ENCODE data around the gene WDPCP. TPM values are rescaled to one million over a fixed set of nuclear protein-coding genes. Genes with fewer than 3 reads are reported as not detected.

WDPCP gene
- total RNA-seq, 5 donors from 2014 or later (not counting 1 experiment from before 2014, with no cell fraction given): 8.5 to 19.0 (median 11.5) TPM

DNA sequence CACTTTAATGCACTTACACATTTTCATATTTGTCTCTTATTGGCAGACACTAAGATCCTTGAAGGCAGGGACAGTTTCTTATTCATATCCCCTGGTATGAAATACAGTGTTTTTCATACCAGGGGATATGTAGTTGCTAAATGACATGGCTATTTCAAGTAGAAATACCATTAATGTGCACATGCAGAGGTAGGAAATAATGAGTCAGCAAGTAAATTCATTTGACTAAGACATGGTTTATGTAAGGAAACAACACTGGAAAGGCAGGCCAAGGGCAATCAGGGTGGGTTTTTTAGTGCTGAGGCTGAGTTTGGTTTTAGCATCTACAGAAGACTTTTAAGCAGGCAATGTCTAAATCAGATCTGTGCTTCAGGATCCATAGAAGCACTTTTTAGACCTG lies 155.9 kb downstream of the WDPCP start:
- Histone ChIP-seq H3K4me3 (ENCODE audit: control insufficient read depth in 1 of 2, extremely low read depth in 1 of 2, low read length in 1 of 2) (no peak overlapping the region), H3K27me3 (replicated peaks in 1 of 2; ENCODE audit: control insufficient read depth in 2 of 2, extremely low read depth in 1 of 2, insufficient read depth in 2 of 2, low read length in 1 of 2) (no peaks in the 10 kb centered on the region), H3K9me3 (no peaks in the 10 kb centered on the region), H3K36me3 (ENCODE audit: control insufficient read depth in 2 of 2, extremely low read depth in 1 of 2, insufficient read depth in 1 of 2, low read length in 1 of 2) (no peaks in the 10 kb centered on the region), H3K4me1 (ENCODE audit: control insufficient read depth in 1 of 2, extremely low read depth in 1 of 2, insufficient read depth in 2 of 2, low read length in 2 of 2) (no peaks in the 10 kb centered on the region), H3K27ac (ENCODE audit: low read length) (no peak overlapping the region)
- no peaks in the 10 kb centered on the region for H3K27me3 Mint-ChIP-seq
- H3K4me3 Mint-ChIP-seq: no peak overlapping the region
- H3K27ac Mint-ChIP-seq: no peak overlapping the region
- ATAC-seq (replicated peaks in 1 of 4) (no peak), DNase-seq (no peak)
- H3K9me3 Mint-ChIP-seq: peaks cover 0 to 17% (median 2%) of the 10 kb centered on the region in 3 donors
- ChIA-PET POLR2A (no interaction called here), CTCF (no interaction called here)
- H3K4me1 Mint-ChIP-seq: no peaks in the 10 kb centered on the region
- H3K36me3 Mint-ChIP-seq: peaks cover 44% of the 10 kb centered on the region

DNA sequence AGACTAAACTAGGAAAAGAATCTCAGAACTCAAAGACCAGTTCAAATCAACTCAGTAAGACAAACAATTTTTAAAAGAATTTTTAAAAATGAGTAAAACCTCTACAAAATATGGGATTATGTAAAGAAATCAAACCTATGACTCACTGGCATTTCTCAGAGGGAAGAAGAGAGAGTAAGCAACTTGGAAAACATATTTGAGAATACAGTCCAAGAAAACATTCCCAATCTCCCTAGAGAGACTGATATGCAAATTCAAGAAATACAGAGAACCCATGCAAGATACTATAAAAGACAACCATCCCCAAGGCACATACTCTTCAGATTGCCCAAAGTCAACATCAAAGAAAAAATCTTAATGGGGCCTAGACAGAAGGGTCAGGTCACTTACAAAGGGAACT lies 162.7 kb downstream of the WDPCP start:
- ATAC-seq (replicated peaks in 1 of 4) (no peak), DNase-seq (no peak)
- no peak overlapping the region for H3K4me3 ChIP-seq (ENCODE audit: control insufficient read depth in 1 of 2, extremely low read depth in 1 of 2, low read length in 1 of 2)
- no peaks in the 10 kb centered on the region for H3K4me1 ChIP-seq (ENCODE audit: control insufficient read depth in 1 of 2, extremely low read depth in 1 of 2, insufficient read depth in 2 of 2, low read length in 2 of 2)
- Mint-ChIP-seq H3K9me3 (peaks cover 2 to 21% (median 4%) of the 10 kb centered on the region in 3 donors), H3K27ac (no peak overlapping the region), H3K4me3 (no peak overlapping the region), H3K36me3 (peaks cover 40% of the 10 kb centered on the region), H3K4me1 (peaks cover 0 to 7% (median 0%) of the 10 kb centered on the region in 3 donors), H3K27me3 (no peaks in the 10 kb centered on the region)
- CTCF ChIA-PET: interaction anchor here in 1 of 2 donors (0.7 to 1.0 kb wide), 3 partner anchors 15 to 968 kb away, joined by 3 to 4 read pairs (median 3); no protein-coding TSS in a partner anchor
- no peak overlapping the region for H3K27ac ChIP-seq (ENCODE audit: low read length)
- no peaks in the 10 kb centered on the region for H3K36me3 ChIP-seq (ENCODE audit: control insufficient read depth in 2 of 2, extremely low read depth in 1 of 2, insufficient read depth in 1 of 2, low read length in 1 of 2)
- no peaks in the 10 kb centered on the region for H3K9me3 ChIP-seq
- POLR2A ChIA-PET: no interaction called here
- no peaks in the 10 kb centered on the region for H3K27me3 ChIP-seq (replicated peaks in 1 of 2; ENCODE audit: control insufficient read depth in 2 of 2, extremely low read depth in 1 of 2, insufficient read depth in 2 of 2, low read length in 1 of 2)

DNA sequence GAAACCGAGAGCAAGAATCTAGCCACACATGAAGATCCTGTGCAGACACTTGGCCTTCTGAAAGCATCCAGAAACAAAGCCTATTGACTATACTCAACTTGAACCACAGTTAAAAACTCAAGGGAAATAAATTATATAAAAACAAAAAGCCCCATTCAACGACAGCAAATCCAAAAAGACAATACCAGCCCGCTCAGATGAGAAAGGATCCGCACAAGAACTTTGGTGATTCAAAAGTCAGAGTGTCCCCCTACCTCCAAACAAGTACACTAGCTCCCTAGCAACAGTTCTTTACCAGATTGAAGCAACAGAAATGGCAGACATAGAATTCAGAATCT lies 163.2 kb downstream of the WDPCP start:
- Mint-ChIP-seq H3K27ac (no peak overlapping the region), H3K27me3 (no peaks in the 10 kb centered on the region), H3K36me3 (peaks cover 39% of the 10 kb centered on the region), H3K4me3 (no peak overlapping the region), H3K9me3 (peaks cover 2 to 20% (median 4%) of the 10 kb centered on the region in 3 donors), H3K4me1 (peaks cover 0 to 7% (median 0%) of the 10 kb centered on the region in 3 donors)
- Histone ChIP-seq H3K36me3 (ENCODE audit: control insufficient read depth in 2 of 2, extremely low read depth in 1 of 2, insufficient read depth in 1 of 2, low read length in 1 of 2) (no peaks in the 10 kb centered on the region), H3K4me3 (ENCODE audit: control insufficient read depth in 1 of 2, extremely low read depth in 1 of 2, low read length in 1 of 2) (no peak overlapping the region), H3K27ac (ENCODE audit: low read length) (no peak overlapping the region), H3K4me1 (ENCODE audit: control insufficient read depth in 1 of 2, extremely low read depth in 1 of 2, insufficient read depth in 2 of 2, low read length in 2 of 2) (no peaks in the 10 kb centered on the region), H3K27me3 (replicated peaks in 1 of 2; ENCODE audit: control insufficient read depth in 2 of 2, extremely low read depth in 1 of 2, insufficient read depth in 2 of 2, low read length in 1 of 2) (no peaks in the 10 kb centered on the region), H3K9me3 (no peaks in the 10 kb centered on the region)
- ATAC-seq (replicated peaks in 1 of 4) (no peak), DNase-seq (no peak)
- 100% methylated on average over 3 of the region's 4 CpGs for WGBS (ENCODE audit: insufficient coverage)
- ChIA-PET POLR2A (interaction anchor here in 1 of 2 donors (0.7 kb wide), 1 partner anchor 867 kb away, joined by 3 read pairs; no protein-coding TSS in a partner anchor), CTCF (interaction anchor here in 1 of 2 donors (0.5 to 1.0 kb wide), 5 partner anchors 11 to 968 kb away, joined by 3 to 6 read pairs (median 4); no protein-coding TSS in a partner anchor)

DNA sequence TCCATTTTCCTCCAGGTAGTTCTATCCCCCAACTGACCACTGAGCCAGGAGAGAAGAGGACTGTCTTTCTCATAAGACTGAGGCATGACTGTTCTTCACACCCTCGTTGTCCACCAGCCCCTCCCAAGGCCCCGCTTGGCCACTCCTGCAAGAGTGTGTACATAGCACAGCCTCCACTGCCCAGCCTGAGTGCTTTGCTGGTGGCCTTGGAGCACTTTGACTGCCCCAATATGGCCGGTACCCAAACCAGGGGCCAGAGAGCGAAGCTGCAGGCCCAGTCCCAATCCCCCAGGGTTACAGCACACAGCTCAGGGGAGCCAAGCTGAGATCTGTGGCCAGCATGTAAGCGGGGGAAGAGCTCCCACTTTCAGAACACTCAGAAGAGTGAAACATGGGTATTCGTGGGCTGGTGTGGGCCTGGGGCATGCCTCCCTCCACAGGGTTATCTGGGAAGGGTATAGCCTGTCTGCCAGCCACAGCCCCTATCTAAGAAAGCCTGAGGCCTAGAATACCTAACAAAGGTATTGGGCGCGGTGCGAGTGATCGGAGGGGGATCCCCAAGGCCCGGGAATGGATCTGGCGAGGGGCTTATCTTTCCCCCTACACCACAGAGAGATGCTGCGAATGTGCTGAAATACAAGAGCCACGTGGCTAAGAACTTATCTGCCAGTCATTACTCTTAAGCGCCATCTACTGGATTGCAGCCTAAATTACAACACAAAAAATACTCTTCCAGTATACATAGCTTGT lies 163.8 kb downstream of the WDPCP start:
- H3K36me3 ChIP-seq (ENCODE audit: control insufficient read depth in 2 of 2, extremely low read depth in 1 of 2, insufficient read depth in 1 of 2, low read length in 1 of 2): no peaks in the 10 kb centered on the region
- no peaks in the 10 kb centered on the region for H3K4me1 ChIP-seq (ENCODE audit: control insufficient read depth in 1 of 2, extremely low read depth in 1 of 2, insufficient read depth in 2 of 2, low read length in 2 of 2)
- Mint-ChIP-seq H3K27ac (no peak overlapping the region), H3K4me3 (no peak overlapping the region), H3K27me3 (no peaks in the 10 kb centered on the region), H3K36me3 (peaks cover 34% of the 10 kb centered on the region), H3K4me1 (peaks cover 0 to 7% (median 0%) of the 10 kb centered on the region in 3 donors), H3K9me3 (peaks cover 2 to 18% (median 4%) of the 10 kb centered on the region in 3 donors)
- H3K9me3 ChIP-seq: no peaks in the 10 kb centered on the region
- 73% methylated on average over 13 of the region's 15 CpGs for WGBS (ENCODE audit: insufficient coverage)
- ChIA-PET CTCF (interaction anchor here in 1 of 2 donors (0.5 to 1.0 kb wide), 6 partner anchors 12 to 967 kb away, joined by 3 to 6 read pairs (median 4); no protein-coding TSS in a partner anchor), POLR2A (interaction anchor here in 1 of 2 donors (0.7 kb wide), 1 partner anchor 867 kb away, joined by 3 read pairs; no protein-coding TSS in a partner anchor)
- no peaks in the 10 kb centered on the region for H3K27me3 ChIP-seq (replicated peaks in 1 of 2; ENCODE audit: control insufficient read depth in 2 of 2, extremely low read depth in 1 of 2, insufficient read depth in 2 of 2, low read length in 1 of 2)
- DNase-seq: peak in 2 of 35 experiments; percentile 9 to 50
- H3K4me3 ChIP-seq (ENCODE audit: control insufficient read depth in 1 of 2, extremely low read depth in 1 of 2, low read length in 1 of 2): no peak overlapping the region
- peak in 1 of 4 experiments; percentile 37 for ATAC-seq (replicated peaks in 1 of 4)
- H3K27ac ChIP-seq (ENCODE audit: low read length): no peak overlapping the region

DNA sequence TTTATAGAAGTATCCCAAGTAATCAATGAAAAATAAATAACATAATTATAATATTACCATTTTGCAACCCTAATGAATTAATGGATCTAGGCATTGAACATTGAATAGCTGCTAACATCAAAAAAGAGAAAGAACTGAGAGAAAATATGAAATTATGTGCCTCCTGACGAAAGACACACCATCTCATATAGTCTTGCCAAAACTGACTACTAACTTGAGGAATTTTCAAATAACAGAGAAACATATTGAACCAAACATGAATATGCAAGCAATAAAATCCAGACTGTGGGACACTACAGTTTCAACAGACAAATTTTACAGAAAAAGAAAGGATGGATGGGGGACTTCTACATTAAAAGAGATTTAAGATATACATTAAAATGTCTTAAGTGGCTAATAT lies 165.7 kb downstream of the WDPCP start:
- Mint-ChIP-seq H3K4me3 (no peak overlapping the region), H3K9me3 (peaks cover 0 to 6% (median 4%) of the 10 kb centered on the region in 3 donors)

DNA sequence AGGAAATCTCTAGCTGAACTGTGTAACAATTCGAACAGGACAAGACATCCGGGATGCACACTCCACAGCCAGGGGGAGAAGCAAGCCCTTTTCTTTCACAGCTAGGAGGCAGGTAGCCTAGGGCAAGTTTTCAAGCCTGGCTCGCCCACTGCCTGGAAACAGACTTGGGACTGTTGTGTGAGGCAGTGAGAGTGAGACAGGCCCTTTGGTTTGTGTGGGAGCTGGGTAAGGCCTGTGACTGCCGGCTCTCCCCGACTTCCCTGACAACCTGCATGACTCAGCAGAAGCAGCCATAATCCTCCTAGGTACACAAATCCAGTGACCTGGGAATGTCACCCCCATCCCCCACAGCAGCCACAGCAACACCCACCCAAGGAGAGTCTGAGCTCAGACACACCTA lies 179.7 kb downstream of the WDPCP start:
- Mint-ChIP-seq H3K27ac (no peak overlapping the region), H3K4me3 (no peak overlapping the region), H3K9me3 (no peaks in the 10 kb centered on the region), H3K36me3 (peaks cover 21% of the 10 kb centered on the region), H3K27me3 (no peaks in the 10 kb centered on the region), H3K4me1 (no peaks in the 10 kb centered on the region)
- DNase-seq (no peak), ATAC-seq (replicated peaks in 1 of 4) (no peak)
- no peaks in the 10 kb centered on the region for H3K27me3 ChIP-seq (replicated peaks in 1 of 2; ENCODE audit: control insufficient read depth in 2 of 2, extremely low read depth in 1 of 2, insufficient read depth in 2 of 2, low read length in 1 of 2)
- ChIA-PET CTCF (no interaction called here), POLR2A (no interaction called here)
- no peak overlapping the region for H3K4me3 ChIP-seq (ENCODE audit: control insufficient read depth in 1 of 2, extremely low read depth in 1 of 2, low read length in 1 of 2)
- H3K9me3 ChIP-seq: no peaks in the 10 kb centered on the region
- 94% methylated on average over 3 of the region's 5 CpGs for WGBS (ENCODE audit: insufficient coverage)
- H3K36me3 ChIP-seq (ENCODE audit: control insufficient read depth in 2 of 2, extremely low read depth in 1 of 2, insufficient read depth in 1 of 2, low read length in 1 of 2): no peaks in the 10 kb centered on the region
- no peaks in the 10 kb centered on the region for H3K4me1 ChIP-seq (ENCODE audit: control insufficient read depth in 1 of 2, extremely low read depth in 1 of 2, insufficient read depth in 2 of 2, low read length in 2 of 2)
- no peak overlapping the region for H3K27ac ChIP-seq (ENCODE audit: low read length)

More for the DNA sequence above, 165.7 kb downstream of the WDPCP start:
- Histone ChIP-seq H3K27me3 (replicated peaks in 1 of 2; ENCODE audit: control insufficient read depth in 2 of 2, extremely low read depth in 1 of 2, insufficient read depth in 2 of 2, low read length in 1 of 2) (no peaks in the 10 kb centered on the region), H3K27ac (ENCODE audit: low read length) (no peak overlapping the region), H3K4me1 (ENCODE audit: control insufficient read depth in 1 of 2, extremely low read depth in 1 of 2, insufficient read depth in 2 of 2, low read length in 2 of 2) (no peaks in the 10 kb centered on the region), H3K36me3 (ENCODE audit: control insufficient read depth in 2 of 2, extremely low read depth in 1 of 2, insufficient read depth in 1 of 2, low read length in 1 of 2) (no peaks in the 10 kb centered on the region), H3K4me3 (ENCODE audit: control insufficient read depth in 1 of 2, extremely low read depth in 1 of 2, low read length in 1 of 2) (no peak overlapping the region), H3K9me3 (no peaks in the 10 kb centered on the region)
- ATAC-seq (replicated peaks in 1 of 4) (no peak), DNase-seq (no peak)
- Mint-ChIP-seq H3K36me3 (peaks cover 26% of the 10 kb centered on the region), H3K4me1 (peaks cover 0 to 7% (median 0%) of the 10 kb centered on the region in 3 donors), H3K27ac (no peak overlapping the region), H3K27me3 (no peaks in the 10 kb centered on the region)
- no CpG with 5 or more reads among the region's 1 CpG for WGBS (ENCODE audit: insufficient coverage)
- ChIA-PET POLR2A (no interaction called here), CTCF (interaction anchor here in 1 of 2 donors (1.3 kb wide), 1 partner anchor 16 kb away, joined by 3 read pairs; no protein-coding TSS in a partner anchor)

Measured in T-cell (primary cell).